Muscle layer of duodenum (tissue), 2 donors: ENCODE measurements around the gene TMEM204.
"Not testable (repeated sequence)": the region's sequence is repeated elsewhere in the genome, so short reads cannot be mapped to it uniquely, and the experiment has no call there.

Source experiments
- H3K27ac ChIP-seq: one replicate; pipeline ENCODE4 v1.7.0; 2013; ENCODE audit warnings: mild to moderate bottlenecking, low read length
- H3K27me3 ChIP-seq: one replicate; pipeline ENCODE4 v1.7.0; 2013; ENCODE audit warnings: low read depth, mild to moderate bottlenecking, control low read depth, low read length
- H3K36me3 ChIP-seq, 2 donors: one replicate each; pipeline ENCODE4 v1.7.0; 2013; ENCODE audit warnings: low read length in 2 of 2, control low read depth in 1 of 2, mild to moderate bottlenecking in 1 of 2; ENCODE audit not compliant: insufficient read depth in 2 of 2, control insufficient read depth in 1 of 2
- H3K4me1 ChIP-seq, 2 donors: one replicate each; pipeline ENCODE4 v1.7.0; 2013; ENCODE audit warnings: low read length in 2 of 2, mild to moderate bottlenecking in 2 of 2, control low read depth in 1 of 2, moderate library complexity in 1 of 2; ENCODE audit not compliant: insufficient read depth in 2 of 2, control insufficient read depth in 1 of 2
- H3K4me3 ChIP-seq, 2 donors: one replicate each; pipeline ENCODE4 v1.7.0; 2013; ENCODE audit warnings: low read length in 2 of 2, low read depth in 1 of 2, mild to moderate bottlenecking in 1 of 2
- H3K9me3 ChIP-seq, 2 donors: one replicate each; pipeline ENCODE4 v1.7.0; 2013; ENCODE audit warnings: low read length in 2 of 2, control low read depth in 1 of 2, mild to moderate bottlenecking in 1 of 2; ENCODE audit not compliant: control insufficient read depth in 1 of 2
- donor health status: healthy.

Gene TMEM204

DNA sequence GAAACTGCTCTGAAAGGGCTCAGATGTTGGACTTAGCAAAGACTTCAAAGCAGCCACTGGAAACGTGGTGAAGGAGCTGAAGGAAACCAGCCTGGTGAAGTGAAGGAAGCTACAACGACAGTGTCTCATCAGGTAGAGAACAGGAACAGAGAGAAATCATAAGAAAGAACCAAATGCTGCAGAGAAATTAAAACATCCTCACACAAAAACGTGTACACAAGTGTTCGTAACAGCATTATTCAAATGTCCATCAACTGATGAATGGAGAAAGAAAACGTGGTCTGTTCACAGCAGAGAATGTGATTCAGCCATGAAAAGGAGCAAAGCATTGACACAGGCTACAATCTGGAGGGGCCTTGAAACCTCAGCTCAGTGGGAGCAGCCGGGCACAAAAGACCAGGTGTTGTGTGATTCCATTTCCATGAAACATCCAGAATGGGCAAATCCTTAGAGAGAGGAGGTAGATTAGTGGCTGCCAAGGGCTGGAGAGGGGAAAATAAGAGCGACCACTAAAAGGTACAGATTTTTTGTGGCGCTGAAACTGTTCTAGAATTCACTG is 51.5 kb downstream of the TMEM204 start:
- H3K4me1 ChIP-seq = no peaks in the 10 kb centered on the region
- no peak overlapping the region for H3K27ac ChIP-seq
- no peak overlapping the region for H3K4me3 ChIP-seq
- H3K27me3 ChIP-seq = no peaks in the 10 kb centered on the region
- H3K9me3 ChIP-seq = no peaks in the 10 kb centered on the region
- peaks cover 30 to 70% of the 10 kb centered on the region in 2 donors for H3K36me3 ChIP-seq

DNA sequence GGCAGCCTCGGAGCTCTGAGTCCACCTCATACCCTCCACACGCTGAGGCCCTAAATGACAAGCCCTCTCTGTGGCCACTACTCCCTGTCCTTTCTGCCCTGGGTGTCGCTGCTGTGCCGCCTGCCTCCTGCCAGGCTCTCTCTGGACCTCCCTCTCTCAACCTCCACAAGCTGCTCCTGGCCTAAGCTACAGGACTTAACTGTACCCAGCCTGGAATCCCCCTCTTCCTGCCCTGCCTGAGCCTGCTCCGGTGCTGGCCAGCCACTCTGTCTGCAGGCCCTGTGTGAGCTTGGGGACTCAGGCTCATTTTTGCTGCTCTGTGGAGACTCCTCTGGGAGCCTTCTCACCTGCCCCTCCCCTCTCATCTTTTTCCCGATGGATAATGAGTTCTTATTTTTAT is 56.9 kb downstream of the TMEM204 start:
- H3K9me3 ChIP-seq = no peaks in the 10 kb centered on the region
- H3K4me1 ChIP-seq = no peaks in the 10 kb centered on the region
- no peak overlapping the region for H3K27ac ChIP-seq
- peaks cover 10 to 51% of the 10 kb centered on the region in 2 donors for H3K36me3 ChIP-seq
- H3K4me3 ChIP-seq = no peak overlapping the region
- H3K27me3 ChIP-seq = no peaks in the 10 kb centered on the region

DNA sequence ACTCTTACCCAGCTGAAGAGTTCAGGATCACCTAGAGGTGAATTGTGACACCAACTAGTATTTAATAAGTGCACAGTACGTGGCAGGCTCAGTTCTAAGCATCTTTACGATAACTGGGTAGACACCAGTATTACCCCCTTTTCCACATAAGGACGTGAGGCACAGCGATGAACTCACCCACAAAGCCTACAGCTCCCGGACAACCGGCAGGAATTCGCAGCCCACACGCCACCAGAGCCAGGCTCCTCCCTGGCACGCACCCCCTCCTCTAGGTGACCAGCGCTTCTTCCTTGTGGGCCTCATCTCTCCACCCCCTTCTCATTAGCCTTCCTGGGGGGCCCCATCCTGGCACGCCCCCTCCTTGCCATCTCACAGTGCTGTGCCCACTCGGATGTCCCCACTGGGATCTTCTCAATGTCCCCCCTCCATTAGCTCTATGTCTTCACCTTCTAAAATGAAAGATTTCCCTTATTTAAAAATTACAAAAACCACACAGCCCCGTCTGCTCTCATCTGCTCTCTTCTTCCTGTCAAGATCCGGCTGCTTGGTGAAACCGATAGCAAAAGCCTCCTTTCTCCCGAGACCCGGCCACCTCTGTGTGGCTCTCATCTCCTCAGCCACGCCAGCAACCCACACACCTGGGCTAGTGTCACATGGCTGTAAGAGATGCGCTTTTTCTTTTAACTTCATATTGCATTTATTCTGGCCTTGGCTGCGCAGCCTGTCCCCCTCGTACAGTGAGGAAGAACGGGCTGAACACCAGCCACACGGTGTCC is 57.7 kb downstream of the TMEM204 start:
- H3K36me3 ChIP-seq = peaks cover 9 to 47% of the 10 kb centered on the region in 2 donors
- H3K27me3 ChIP-seq = no peaks in the 10 kb centered on the region
- no peak overlapping the region for H3K27ac ChIP-seq
- no peak overlapping the region for H3K4me3 ChIP-seq
- H3K9me3 ChIP-seq = no peaks in the 10 kb centered on the region
- H3K4me1 ChIP-seq = no peaks in the 10 kb centered on the region

DNA sequence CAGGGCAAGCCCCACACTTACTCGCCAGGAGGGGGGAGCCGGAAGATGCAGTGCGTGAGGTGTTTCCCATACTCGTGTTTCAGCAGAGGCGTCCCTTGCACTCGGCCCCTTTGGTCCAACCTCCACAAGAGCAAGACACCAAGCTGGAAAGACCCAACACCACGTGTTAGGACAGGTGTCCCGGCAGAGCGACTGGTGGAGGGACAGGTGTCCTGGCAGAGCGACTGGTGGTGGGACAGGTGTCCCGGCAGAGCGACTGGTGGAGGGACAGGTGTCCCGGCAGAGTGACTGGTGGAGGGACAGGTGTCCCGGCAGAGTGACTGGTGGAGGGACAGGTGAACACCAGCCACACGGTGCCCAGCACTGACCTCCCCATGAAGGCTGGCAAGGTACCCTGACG is 59.0 kb downstream of the TMEM204 start:
- Histone ChIP-seq H3K4me1 (no peaks in the 10 kb centered on the region), H3K27me3 (no peaks in the 10 kb centered on the region), H3K27ac (no peak overlapping the region), H3K9me3 (no peaks in the 10 kb centered on the region), H3K36me3 (peaks cover 3 to 39% of the 10 kb centered on the region in 2 donors), H3K4me3 (no peak overlapping the region)

DNA sequence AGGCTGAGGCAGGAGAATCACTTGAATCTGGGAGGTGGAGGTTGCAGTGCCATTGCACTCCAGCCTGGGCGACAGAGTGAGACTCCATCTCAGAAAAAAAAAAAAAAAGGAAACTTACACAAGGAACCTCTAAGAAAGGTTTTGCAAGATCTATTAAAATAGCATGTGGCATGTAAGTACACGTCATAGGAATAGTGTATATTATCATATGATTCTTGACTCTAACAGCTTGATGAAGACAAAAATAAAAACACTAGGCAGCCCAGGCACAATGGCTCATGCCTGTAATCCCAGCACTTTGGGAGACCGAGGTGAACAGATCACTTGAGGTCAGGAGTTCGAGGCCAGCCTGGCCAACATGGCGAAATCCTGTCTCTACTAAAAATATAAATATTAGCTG is 62.0 kb downstream of the TMEM204 start:
- H3K4me1 ChIP-seq, H3K27ac ChIP-seq, H3K4me3 ChIP-seq, H3K9me3 ChIP-seq, H3K27me3 ChIP-seq: not testable (repeated sequence)
- peaks cover 0 to 30% of the 10 kb centered on the region in 2 donors for H3K36me3 ChIP-seq

DNA sequence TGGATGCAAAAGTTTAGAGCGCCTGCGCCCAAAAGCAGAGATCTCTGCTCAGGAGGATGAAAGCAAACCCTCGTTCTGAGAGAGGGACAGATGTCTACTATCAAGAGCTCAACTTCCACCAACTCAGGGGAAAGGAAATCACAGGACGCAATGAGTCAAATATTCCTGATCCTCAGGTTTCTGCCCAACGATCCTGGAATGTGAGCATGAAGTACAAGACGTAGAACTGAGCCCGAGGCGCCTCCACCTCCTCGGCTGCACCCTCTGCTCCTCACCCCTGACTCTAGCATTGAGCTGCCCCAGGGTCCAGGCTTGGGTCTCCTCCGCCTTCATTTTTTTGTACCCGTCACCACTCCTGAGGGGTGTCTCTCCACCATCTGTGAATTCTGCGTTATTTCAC is 63.0 kb downstream of the TMEM204 start:
- Histone ChIP-seq H3K27me3 (no peaks in the 10 kb centered on the region), H3K9me3 (no peaks in the 10 kb centered on the region), H3K4me3 (no peak overlapping the region), H3K27ac (no peak overlapping the region), H3K4me1 (no peaks in the 10 kb centered on the region), H3K36me3 (peaks cover 4 to 30% of the 10 kb centered on the region in 2 donors)

DNA sequence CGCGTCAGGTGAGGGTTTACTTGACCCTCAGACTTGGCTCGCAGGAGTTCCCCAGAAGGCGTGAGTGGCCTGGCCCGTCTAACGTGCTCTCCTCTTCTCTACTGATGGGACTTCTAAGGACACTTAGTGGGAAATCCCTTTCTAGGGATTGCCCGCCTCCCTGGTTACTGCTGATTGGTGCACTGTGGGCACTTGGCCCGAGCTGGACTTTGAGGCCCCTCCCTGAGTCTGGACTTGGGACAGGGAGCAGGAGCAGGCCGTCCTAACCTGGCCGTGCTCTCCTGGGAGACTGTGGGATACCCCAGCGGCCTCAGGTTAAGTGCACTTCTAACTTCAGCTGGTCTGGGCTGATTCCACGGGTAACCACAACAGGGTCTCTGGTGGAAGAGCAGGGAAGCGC is 63.7 kb downstream of the TMEM204 start:
- Histone ChIP-seq H3K4me3 (no peak overlapping the region), H3K4me1 (no peaks in the 10 kb centered on the region), H3K9me3 (no peaks in the 10 kb centered on the region), H3K36me3 (peaks cover 8 to 35% of the 10 kb centered on the region in 2 donors), H3K27ac (no peak overlapping the region), H3K27me3 (no peaks in the 10 kb centered on the region)

DNA sequence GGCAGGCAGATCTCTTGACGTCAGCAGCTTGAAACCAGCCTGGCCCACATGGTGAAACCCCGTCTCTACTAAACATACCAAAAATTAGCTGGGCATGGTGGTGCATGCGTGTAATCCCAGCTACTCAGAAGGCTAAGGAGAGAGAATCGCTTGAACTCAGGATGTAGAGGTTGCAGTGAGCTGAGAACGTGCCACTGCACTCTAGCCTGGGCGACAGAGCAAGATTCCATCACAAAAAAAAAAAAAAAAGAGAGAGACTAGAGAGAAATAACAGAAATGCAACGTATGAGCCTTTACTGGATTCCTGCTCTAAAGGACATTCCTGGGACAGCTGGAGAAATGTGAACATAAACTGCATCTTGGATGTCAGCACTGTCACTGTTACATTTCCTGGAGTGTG is 67.6 kb downstream of the TMEM204 start:
- H3K4me1 ChIP-seq = no peaks in the 10 kb centered on the region
- no peaks in the 10 kb centered on the region for H3K9me3 ChIP-seq
- no peak overlapping the region for H3K27ac ChIP-seq
- no peak overlapping the region for H3K4me3 ChIP-seq
- no peaks in the 10 kb centered on the region for H3K27me3 ChIP-seq
- peaks cover 8 to 29% of the 10 kb centered on the region in 2 donors for H3K36me3 ChIP-seq

DNA sequence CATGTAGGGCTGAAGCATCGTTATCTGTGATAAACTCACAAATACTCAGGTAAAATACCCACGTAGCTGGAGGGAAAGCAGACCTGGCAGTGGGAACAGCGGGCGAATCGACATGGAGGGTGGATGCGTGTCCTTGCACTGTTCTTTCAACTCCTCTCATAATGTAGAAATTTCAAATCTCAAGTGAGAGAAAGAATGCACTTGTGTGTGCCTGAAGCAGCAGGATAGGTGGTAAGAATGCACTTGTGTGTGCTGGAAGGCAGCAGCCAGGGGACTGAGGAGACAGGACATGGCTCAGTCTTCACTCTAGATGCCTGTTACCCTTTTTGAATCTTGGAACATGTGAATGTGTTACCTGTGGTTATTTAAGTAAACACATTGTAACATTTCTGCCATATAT is 68.0 kb downstream of the TMEM204 start:
- no peaks in the 10 kb centered on the region for H3K27me3 ChIP-seq
- no peak overlapping the region for H3K4me3 ChIP-seq
- H3K36me3 ChIP-seq = peaks cover 8 to 31% of the 10 kb centered on the region in 2 donors
- no peak overlapping the region for H3K27ac ChIP-seq
- H3K9me3 ChIP-seq = no peaks in the 10 kb centered on the region
- no peaks in the 10 kb centered on the region for H3K4me1 ChIP-seq

DNA sequence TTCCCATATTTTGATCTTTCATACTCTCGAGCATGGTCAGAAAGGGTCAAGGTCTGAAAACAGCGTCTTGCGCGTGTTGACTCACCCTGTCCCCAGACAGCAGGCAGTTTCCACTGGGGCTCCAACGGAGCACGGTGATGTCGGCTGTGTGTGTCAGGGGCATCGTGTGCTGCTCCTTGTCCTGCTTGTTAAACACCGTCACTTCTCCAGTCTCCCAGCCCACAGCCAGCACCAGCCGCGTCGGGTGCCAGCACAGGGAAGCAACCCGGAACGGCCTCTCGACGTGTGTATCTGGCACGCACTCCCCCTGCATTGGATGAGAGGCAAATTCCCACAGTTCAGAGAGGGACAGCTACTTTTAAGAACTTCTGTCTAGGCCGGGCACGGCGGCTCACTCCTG is 68.8 kb downstream of the TMEM204 start:
- no peak overlapping the region for H3K27ac ChIP-seq
- peaks cover 8 to 34% of the 10 kb centered on the region in 2 donors for H3K36me3 ChIP-seq
- H3K4me1 ChIP-seq = no peaks in the 10 kb centered on the region
- no peaks in the 10 kb centered on the region for H3K9me3 ChIP-seq
- no peaks in the 10 kb centered on the region for H3K27me3 ChIP-seq
- H3K4me3 ChIP-seq = no peak overlapping the region
